ENCODE measurements around the gene UTP15.

Gene UTP15

GRCh38 chr5:73565139-73565968 lies at the start of gene UTP15, which contains the start of gene ANKRA2:
UTP15 (plus strand) TSS chr5:73565743; CDS start chr5:73567345, 1,602 bp downstream.
ANKRA2 (minus strand) TSS chr5:73565639; CDS start chr5:73562881, 2,758 bp downstream.
- DNase-seq, result peak; percentile 84

- no peak for DNase-seq
These were observed 45.8 kb upstream of the UTP15 start for GRCh38 chr5:73519531-73520283.

- DNase-seq, result no peak
These were observed 42.6 kb upstream of the UTP15 start for GRCh38 chr5:73522989-73523388.

- DNase-seq, result no peak
These were observed 41.7 kb upstream of the UTP15 start for GRCh38 chr5:73523861-73524260.

- no peak for DNase-seq
These were observed 39.8 kb upstream of the UTP15 start for GRCh38 chr5:73525606-73526203.

GRCh38 chr5:73528248-73528647 lies 37.3 kb upstream of the UTP15 start:
- no peak for DNase-seq

GRCh38 chr5:73529081-73529480 lies 36.5 kb upstream of the UTP15 start:
- no peak for DNase-seq

GRCh38 chr5:73531356-73531755 lies 34.2 kb upstream of the UTP15 start:
- DNase-seq, result no peak

GRCh38 chr5:73532195-73532594 lies 33.3 kb upstream of the UTP15 start:
- DNase-seq, result no peak

- no peak for DNase-seq
These were observed 31.4 kb upstream of the UTP15 start for GRCh38 chr5:73534011-73534644.

GRCh38 chr5:73534971-73535370 lies 30.6 kb upstream of the UTP15 start:
- DNase-seq, result no peak

- DNase-seq, result no peak
These were observed 25.8 kb upstream of the UTP15 start for GRCh38 chr5:73539730-73540129.

- DNase-seq, result no peak
These were observed 25.4 kb upstream of the UTP15 start for GRCh38 chr5:73540192-73540591.

- no peak for DNase-seq
These were observed 23.5 kb upstream of the UTP15 start for GRCh38 chr5:73542020-73542419.

GRCh38 chr5:73544429-73545402 lies 20.8 kb upstream of the UTP15 start:
- DNase-seq, result no peak

GRCh38 chr5:73545403-73545779 lies 20.2 kb upstream of the UTP15 start:
- DNase-seq, result no peak

GRCh38 chr5:73550016-73550415 lies 15.5 kb upstream of the UTP15 start:
- DNase-seq, result no peak

GRCh38 chr5:73552642-73553041 lies 12.9 kb upstream of the UTP15 start:
- DNase-seq, result no peak

GRCh38 chr5:73558950-73559349 lies 6.6 kb upstream of the UTP15 start:
- DNase-seq, result no peak

GRCh38 chr5:73564018-73564417 lies 1.5 kb upstream of the UTP15 start:
- DNase-seq, result no peak

GRCh38 chr5:73564675-73565074 lies 868 bp upstream of the UTP15 start:
- no peak for DNase-seq

GRCh38 chr5:73565969-73566547 lies 515 bp downstream of the UTP15 start:
- DNase-seq, result no peak

All from cortex of kidney (tissue), 1 donor.